Keratinocyte (primary cell): ENCODE data around the gene ZCCHC24. TPM values are rescaled to one million over a fixed set of nuclear protein-coding genes. Genes with fewer than 3 reads are reported as not detected.

Experiments used
- DNase-seq: peaks from one replicate; pipeline ENCODE4 v3.0.0-alpha.2; 2011; ENCODE audit warnings: low read depth, missing footprints, low spot score
- FAIRE-seq: peaks from 2 replicates; lab custom pipeline; 2011; peaks lifted over from hg19 to GRCh38; lab: Jason Lieb, UNC
- H2AFZ ChIP-seq: 2 replicates; pipeline ENCODE4 v1.6.0; 2012; ENCODE audit warnings: low read length, control low read depth, inconsistent platforms; ENCODE audit not compliant: control insufficient read depth
- H3K27ac ChIP-seq: 2 replicates; pipeline ENCODE4 v1.5.1; 2011; ENCODE audit warnings: low read length; ENCODE audit not compliant: control insufficient read depth, insufficient read depth
- H3K27me3 ChIP-seq: 3 replicates; pipeline ENCODE4 v1.6.0; 2011; ENCODE audit warnings: low read length; ENCODE audit not compliant: control insufficient read depth, insufficient read depth; ENCODE audit errors: extremely low read depth
- H3K36me3 ChIP-seq, 2 experiments: 2 replicates in 1 of 2; 3 replicates in 1 of 2; pipeline ENCODE4 v1.5.1; 2011; ENCODE audit warnings: low read length in 2 of 2, mild to moderate bottlenecking in 1 of 2; ENCODE audit not compliant: control insufficient read depth in 2 of 2, insufficient read depth in 2 of 2; ENCODE audit errors: extremely low read depth in 1 of 2
- H3K4me1 ChIP-seq: 3 replicates; pipeline ENCODE4 v1.5.1; 2011; ENCODE audit warnings: low read length; ENCODE audit not compliant: control insufficient read depth, insufficient read depth; ENCODE audit errors: extremely low read depth
- H3K4me2 ChIP-seq: 3 replicates; pipeline ENCODE4 v1.6.0; 2011; ENCODE audit warnings: low read depth, low read length; ENCODE audit not compliant: control insufficient read depth, insufficient read depth; ENCODE audit errors: extremely low read depth
- H3K4me3 ChIP-seq, 3 experiments: fragments of 200-600 bp in 1 of 3; sonication (generic) in 1 of 3; 2 replicates in 2 of 3; 3 replicates in 1 of 3; pipeline ENCODE4 v1.5.1; 2011 to 2016; ENCODE audit warnings: low read length in 3 of 3, mild to moderate bottlenecking in 3 of 3, control low read depth in 2 of 3, inconsistent platforms in 1 of 3, low read depth in 1 of 3, mixed read lengths in 1 of 3, mixed run types in 1 of 3, moderate library complexity in 1 of 3; ENCODE audit not compliant: control insufficient read depth in 2 of 3, insufficient read depth in 2 of 3; ENCODE audit errors: extremely low read depth in 1 of 3
- H3K79me2 ChIP-seq: 2 replicates; pipeline ENCODE4 v1.6.0; 2012; ENCODE audit warnings: low read length; ENCODE audit not compliant: control insufficient read depth, insufficient read depth
- H3K9ac ChIP-seq: 3 replicates; pipeline ENCODE4 v1.6.0; 2011; ENCODE audit warnings: low read length; ENCODE audit not compliant: control insufficient read depth, insufficient read depth; ENCODE audit errors: extremely low read depth
- H3K9me1 ChIP-seq: 3 replicates; pipeline ENCODE4 v1.6.0; 2011; ENCODE audit warnings: low read length; ENCODE audit not compliant: control insufficient read depth, insufficient read depth; ENCODE audit errors: extremely low read depth
- H3K9me3 ChIP-seq: 2 replicates; pipeline ENCODE4 v1.5.1; 2012; ENCODE audit warnings: low read depth, low read length; ENCODE audit not compliant: control insufficient read depth
- H4K20me1 ChIP-seq: 3 replicates; pipeline ENCODE4 v1.6.0; 2011; ENCODE audit warnings: low read length; ENCODE audit not compliant: control insufficient read depth, insufficient read depth; ENCODE audit errors: extremely low read depth
- EZH2 ChIP-seq: IDR thresholded peaks from one replicate; pipeline ENCODE4 v1.6.1; 2012; ENCODE audit warnings: inconsistent platforms, mild to moderate bottlenecking, low read length, moderate library complexity
- dilution Hi-C: fragments of 300-500 bp; cut with MboI; formaldehyde crosslinking; loops from one replicate; pipeline ENCODE4 v1.7.0; 2020; ENCODE audit warnings: low sequenced_read_pairs; ENCODE audit not compliant: extremely low pct_ligation_motif_present
- polyA plus RNA-seq, 5 experiments: library from polyadenylated mRNA; depleted of rRNA in 3 of 5; stranded (reverse) in 3 of 5; stranded (forward) in 1 of 5; unstranded in 1 of 5; fragments of >200 nt; gene quantifications; 1 replicate in 1 of 5; 2 replicates in 3 of 5; 3 replicates in 1 of 5; pipeline versions ENCODE4 v1.2.1 to v1.2.3, GENCODE V29; 2011 to 2012; ENCODE audit warnings: missing spikeins in 2 of 5, low read depth in 1 of 5, low replicate concordance in 1 of 5
- TF ChIP-seq, protein P1 (sequence below), 3 experiments: IDR thresholded peaks in 1 of 3; conservative IDR thresholded peaks in 1 of 3; optimal IDR thresholded peaks in 1 of 3; 2 replicates in 2 of 3; 3 replicates in 1 of 3; pipeline versions ENCODE3 to v1.5.1; 2011; ENCODE audit warnings: low read length in 3 of 3, mild to moderate bottlenecking in 3 of 3, moderate library complexity in 2 of 3, control low read depth in 1 of 3, inconsistent platforms in 1 of 3; ENCODE audit not compliant: insufficient read depth in 2 of 3; ENCODE audit errors: extremely low read depth in 1 of 3

Gene ZCCHC24
- polyA plus RNA-seq, 1 donor (not counting 4 experiments of a cell fraction or from before 2014, with no cell fraction given), result 0.96 TPM

DNA sequence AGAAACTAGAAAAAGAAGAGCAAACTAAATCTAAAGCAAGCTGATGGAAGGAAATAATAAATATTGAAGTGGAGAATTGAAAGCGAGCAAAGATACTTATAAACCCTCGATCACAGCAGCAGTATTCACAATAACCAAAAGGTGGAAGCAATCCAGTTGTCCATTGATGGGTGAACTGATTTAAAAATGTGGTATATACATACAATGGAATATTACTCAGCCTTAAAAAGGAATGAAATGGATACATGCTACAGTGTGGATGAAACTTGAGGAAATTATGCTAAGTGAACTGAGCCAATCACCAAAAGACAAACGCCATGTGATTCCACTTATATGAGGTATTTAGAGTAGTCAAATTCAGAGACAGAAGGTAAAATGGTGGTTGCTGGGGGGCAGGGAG lies 17.5 kb downstream of the ZCCHC24 start:
- H3K9me3 ChIP-seq, result no peaks in the 10 kb centered on the region
- DNase-seq, result no peak
- H3K79me2 ChIP-seq, result no peaks in the 10 kb centered on the region
- no peaks in the 10 kb centered on the region for H3K27me3 ChIP-seq
- dilution Hi-C loops, result no loop called here
- no peaks in the 10 kb centered on the region for H3K9me1 ChIP-seq
- H3K4me2 ChIP-seq, result no peak overlapping the region
- no peak overlapping the region for H3K27ac ChIP-seq
- H2AFZ ChIP-seq, result no peak overlapping the region
- peaks cover 0 to 1% of the 10 kb centered on the region in 2 experiments for H3K36me3 ChIP-seq
- no peak for TF ChIP-seq EZH2
- TF ChIP-seq, protein P1, sequence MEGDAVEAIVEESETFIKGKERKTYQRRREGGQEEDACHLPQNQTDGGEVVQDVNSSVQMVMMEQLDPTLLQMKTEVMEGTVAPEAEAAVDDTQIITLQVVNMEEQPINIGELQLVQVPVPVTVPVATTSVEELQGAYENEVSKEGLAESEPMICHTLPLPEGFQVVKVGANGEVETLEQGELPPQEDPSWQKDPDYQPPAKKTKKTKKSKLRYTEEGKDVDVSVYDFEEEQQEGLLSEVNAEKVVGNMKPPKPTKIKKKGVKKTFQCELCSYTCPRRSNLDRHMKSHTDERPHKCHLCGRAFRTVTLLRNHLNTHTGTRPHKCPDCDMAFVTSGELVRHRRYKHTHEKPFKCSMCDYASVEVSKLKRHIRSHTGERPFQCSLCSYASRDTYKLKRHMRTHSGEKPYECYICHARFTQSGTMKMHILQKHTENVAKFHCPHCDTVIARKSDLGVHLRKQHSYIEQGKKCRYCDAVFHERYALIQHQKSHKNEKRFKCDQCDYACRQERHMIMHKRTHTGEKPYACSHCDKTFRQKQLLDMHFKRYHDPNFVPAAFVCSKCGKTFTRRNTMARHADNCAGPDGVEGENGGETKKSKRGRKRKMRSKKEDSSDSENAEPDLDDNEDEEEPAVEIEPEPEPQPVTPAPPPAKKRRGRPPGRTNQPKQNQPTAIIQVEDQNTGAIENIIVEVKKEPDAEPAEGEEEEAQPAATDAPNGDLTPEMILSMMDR (optimal IDR thresholded peaks at IDR 0.05 in 1 of 3, IDR thresholded peaks at IDR 0.05 in 1 of 3, conservative IDR thresholded peaks at IDR 0.05 in 1 of 3; ENCODE audit: extremely low read depth in 1 of 3, insufficient read depth in 2 of 3, low read length in 3 of 3), result no peak
- no peak overlapping the region for H3K4me3 ChIP-seq
- no peak overlapping the region for H3K9ac ChIP-seq
- no peak for FAIRE-seq
- H4K20me1 ChIP-seq, result no peaks in the 10 kb centered on the region
- H3K4me1 ChIP-seq, result no peaks in the 10 kb centered on the region

DNA sequence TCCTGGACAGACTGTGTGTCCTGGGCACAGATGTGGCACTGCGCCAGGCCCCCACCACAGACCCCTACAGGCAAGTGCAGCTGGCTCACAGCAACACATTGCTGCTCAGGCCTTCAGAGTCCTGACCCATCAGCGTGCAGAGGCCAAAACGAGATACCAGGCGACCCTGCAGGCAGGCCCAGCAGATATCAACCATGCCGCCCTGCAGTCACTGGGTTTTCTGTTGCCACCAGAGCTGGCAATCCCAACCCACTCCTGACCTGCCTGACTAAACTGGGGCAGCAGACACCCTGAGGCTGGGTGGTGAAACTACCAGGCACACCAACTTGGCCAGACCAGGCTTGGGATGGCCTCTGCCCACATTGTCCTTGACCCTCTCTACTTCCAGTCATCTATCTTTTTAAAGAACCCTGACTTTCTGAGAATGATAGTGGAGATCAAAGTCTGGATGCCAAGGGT lies 20.3 kb downstream of the ZCCHC24 start:
- FAIRE-seq, result no peak
- dilution Hi-C loops, result no loop called here
- H3K4me2 ChIP-seq, result no peak overlapping the region
- no peaks in the 10 kb centered on the region for H3K4me1 ChIP-seq
- H3K9ac ChIP-seq, result no peak overlapping the region
- DNase-seq, result no peak
- H3K9me3 ChIP-seq, result no peaks in the 10 kb centered on the region
- H3K9me1 ChIP-seq, result no peaks in the 10 kb centered on the region
- H3K36me3 ChIP-seq, result no peaks in the 10 kb centered on the region
- H4K20me1 ChIP-seq, result no peaks in the 10 kb centered on the region
- H3K79me2 ChIP-seq, result no peaks in the 10 kb centered on the region
- H3K4me3 ChIP-seq, result no peak overlapping the region
- H2AFZ ChIP-seq, result no peak overlapping the region
- no peak overlapping the region for H3K27ac ChIP-seq
- TF ChIP-seq, protein P1 (optimal IDR thresholded peaks at IDR 0.05 in 1 of 3, IDR thresholded peaks at IDR 0.05 in 1 of 3, conservative IDR thresholded peaks at IDR 0.05 in 1 of 3; ENCODE audit: extremely low read depth in 1 of 3, insufficient read depth in 2 of 3, low read length in 3 of 3), result no peak
- TF ChIP-seq EZH2, result no peak
- no peaks in the 10 kb centered on the region for H3K27me3 ChIP-seq
